Heart right ventricle (tissue), 16 donors: ENCODE data around the gene SMIM38. TPM values are rescaled to one million over a fixed set of nuclear protein-coding genes. Genes with fewer than 3 reads are reported as not detected.

Source experiments
- ATAC-seq, 8 donors: fragments of 200-7000 bp; cut with Tn5 transposase; one replicate each; pipeline ENCODE4 v1.9.1; 2020; ENCODE audit warnings: mild to moderate bottlenecking in 8 of 8, moderate library complexity in 8 of 8, moderate number of reproducible peaks in 1 of 8
- DNase-seq, 2 donors: peaks; one replicate each; pipeline ENCODE4 v3.0.0-alpha.2; 2020
- H3K27ac ChIP-seq, 10 donors: fragments of 200-600 bp; sonication (generic) in 2 of 10; one replicate each; pipeline versions ENCODE4 v1.5.0 to v1.8.0; 2020 to 2022; ENCODE audit warnings: mild to moderate bottlenecking in 3 of 10
- H3K27me3 ChIP-seq, 7 donors: fragments of 200-600 bp; one replicate each; pipeline ENCODE4 v1.8.0; 2021 to 2022; ENCODE audit warnings: mild to moderate bottlenecking in 2 of 7
- H3K36me3 ChIP-seq, 9 donors: fragments of 200-600 bp; sonication (generic) in 1 of 9; one replicate each; pipeline versions ENCODE4 v1.5.0 to v1.8.0; 2020 to 2022; ENCODE audit warnings: mild to moderate bottlenecking in 2 of 9
- H3K4me1 ChIP-seq, 9 donors: fragments of 200-600 bp; sonication (generic) in 1 of 9; one replicate each; pipeline versions ENCODE4 v1.5.0 to v1.8.0; 2020 to 2022; ENCODE audit warnings: mild to moderate bottlenecking in 4 of 9
- H3K4me3 ChIP-seq, 10 donors: fragments of 200-600 bp; sonication (generic) in 2 of 10; one replicate each; pipeline versions ENCODE4 v1.5.0 to v1.8.0; 2020 to 2022; ENCODE audit warnings: mild to moderate bottlenecking in 7 of 10, moderate library complexity in 2 of 10
- H3K9me3 ChIP-seq, 11 donors: fragments of 200-600 bp in 10 of 11; sonication (generic) in 2 of 11; one replicate each; pipeline versions ENCODE4 v1.5.0 to v1.8.0; 2013 to 2022; ENCODE audit warnings: mild to moderate bottlenecking in 2 of 11, control low read depth in 1 of 11, moderate library complexity in 1 of 11
- CTCF ChIP-seq, 9 donors: fragments of 200-600 bp; sonication (generic) in 2 of 9; IDR thresholded peaks; one replicate each; pipeline versions ENCODE4 v1.5.0 to v1.8.0; 2021 to 2022; ENCODE audit warnings: antibody characterized with exemption in 9 of 9, mild to moderate bottlenecking in 5 of 9, moderate library complexity in 1 of 9
- WGBS, 2 donors: extraction: QIAGEN DNeasy Blood & Tissue Kit; methylation state at CpG; one replicate each; pipeline ENCODE4 v1.1.7; 2013; ENCODE audit warnings: inconsistent platforms in 1 of 2; 5-methylcytosine and 5-hydroxymethylcytosine counted together
- intact Hi-C, 10 donors: fragments of 100-400 bp; cut with DNase I; formaldehyde crosslinking; loops; one replicate each; pipeline versions ENCODE4 v1.11.1 to v1.14.2; 2022
- polyA plus RNA-seq, 2 donors: library from polyadenylated mRNA; stranded (reverse); fragments of 200-250 nt; gene quantifications; one replicate each; pipeline ENCODE4 v1.2.3, GENCODE V29; 2013
- total RNA-seq, 10 donors: library from RNA; stranded (reverse); fragmentation: NEBNext Ultra II Directional in 3 of 10; extraction: Animal tissue kit (Norgen Biotek cat#: 25700) in 3 of 10; gene quantifications; one replicate each; pipeline versions ENCODE4 v1.2.1 to v1.2.4, GENCODE V29; 2021 to 2023
- donor health status: Arrhythmogenic right ventricular cardiomyopathy.
- donor health status: ischemic (EF 13 %, LVEDD 7.1; RV severe dilation, severe dysfunction).
- donor health status: healthy with polysubstance abuse.
- donor health status: DM: no; HTN: yes; CAD: no.
- donor health status: DM: no; HTN: no; CAD: no.
- donor health status: ischemic (EF 25% LVEDD 6.9; RV normal size, moderate dysfunction).
- donor health status: ischemic (EF 25% LVEDD 5.7; RV mildly dilated, moderate dysfunction).
- donor health status: healthy.
- donor health status: DM: yes; HTN: yes; CAD: no.
- donor health status: Ischemic cardiomyopathy.
- donor health status: ischemic (EF 35%, LVEDD 5.7; RV mildly dilated, moderate dysfunction).
- donor health status: nonischemic (EF 11% LVEDD 7.7; RV severe dilation, severe dysfunction).
- donor health status: DM: yes; HTN: yes; CAD: no.
- donor health status: PGD.
- donor health status: ischemic (EF 29% LVEDD 5.4; RV normal size, mild dysfunction).
- donor health status: nonischemic (EF 23%, LVEDD 6.1; RV moderate dilation, normal function).

Gene SMIM38
- total and polyA plus RNA-seq, 12 donors, result 0.07 to 0.56 (median 0.18) TPM; not detected in 1

- TF ChIP-seq CTCF (IDR thresholded peaks at IDR 0.05), result peak in 2 of 9 donors; percentile 6 to 22
- DNase-seq (no peak), ATAC-seq (no peak)
- intact Hi-C loops, result no loop called here
- peaks cover 0 to 6% (median 0%) of the 10 kb centered on the region in 7 donors for H3K27me3 ChIP-seq
- H3K36me3 ChIP-seq, result no peaks in the 10 kb centered on the region
- no peaks in the 10 kb centered on the region for H3K4me1 ChIP-seq
- H3K9me3 ChIP-seq, result peaks cover 0 to 19% (median 0%) of the 10 kb centered on the region in 11 donors
- H3K4me3 ChIP-seq, result no peak overlapping the region
- 54 to 67% methylated on average over 17 of the region's 17 CpGs for WGBS, 2 donors
- no peak overlapping the region for H3K27ac ChIP-seq
These were observed 30.9 kb downstream of the SMIM38 start for GRCh38 chr11:69186316-69187260.

GRCh38 chr11:69187540-69188065 is 31.9 kb downstream of the SMIM38 start:
- H3K27me3 ChIP-seq, result peaks cover 0 to 6% (median 0%) of the 10 kb centered on the region in 7 donors
- no peaks in the 10 kb centered on the region for H3K36me3 ChIP-seq
- TF ChIP-seq CTCF (IDR thresholded peaks at IDR 0.05), result no peak
- 86 to 96% methylated on average over 7 of the region's 7 CpGs for WGBS, 2 donors
- peaks cover 0 to 7% (median 0%) of the 10 kb centered on the region in 9 donors for H3K4me1 ChIP-seq
- no peak overlapping the region for H3K4me3 ChIP-seq
- no peak overlapping the region for H3K27ac ChIP-seq
- peaks cover 0 to 19% (median 0%) of the 10 kb centered on the region in 11 donors for H3K9me3 ChIP-seq
- DNase-seq (no peak), ATAC-seq (no peak)
- intact Hi-C loops, result no loop called here

GRCh38 chr11:69189059-69189458 is 33.3 kb downstream of the SMIM38 start:
- intact Hi-C loops, result no loop called here
- Histone ChIP-seq H3K4me3 (no peak overlapping the region), H3K27me3 (peaks cover 0 to 6% (median 0%) of the 10 kb centered on the region in 7 donors), H3K9me3 (peaks cover 0 to 19% (median 0%) of the 10 kb centered on the region in 11 donors), H3K36me3 (no peaks in the 10 kb centered on the region), H3K4me1 (peaks cover 0 to 14% (median 0%) of the 10 kb centered on the region in 9 donors), H3K27ac (no peak overlapping the region)
- TF ChIP-seq CTCF (IDR thresholded peaks at IDR 0.05), result no peak
- ATAC-seq (no peak), DNase-seq (no peak)
- WGBS, 2 donors, result 85 to 86% methylated on average over 3 of the region's 3 CpGs

GRCh38 chr11:69190796-69191536 is 35.2 kb downstream of the SMIM38 start:
- peaks cover 0 to 19% (median 0%) of the 10 kb centered on the region in 11 donors for H3K9me3 ChIP-seq
- H3K36me3 ChIP-seq, result no peaks in the 10 kb centered on the region
- no peak for ATAC-seq
- no peak for DNase-seq
- no peak for TF ChIP-seq CTCF (IDR thresholded peaks at IDR 0.05)
- H3K4me1 ChIP-seq, result peaks cover 0 to 14% (median 0%) of the 10 kb centered on the region in 9 donors
- intact Hi-C loops, result no loop called here
- H3K27ac ChIP-seq, result no peak overlapping the region
- WGBS, 2 donors, result 94 to 95% methylated on average over 18 of the region's 18 CpGs
- H3K4me3 ChIP-seq, result no peak overlapping the region
- peaks cover 0 to 6% (median 0%) of the 10 kb centered on the region in 7 donors for H3K27me3 ChIP-seq
